Esophagus muscularis mucosa (tissue), 4 donors: ENCODE measurements around the gene PRSS53. TPM values are rescaled to one million over a fixed set of nuclear protein-coding genes. Genes with fewer than 3 reads are reported as not detected.

Experiments
- DNase-seq: peaks from one replicate; pipeline ENCODE4 v3.0.0-alpha.2; 2017; ENCODE audit errors: extremely low spot score
- H3K27ac ChIP-seq, 4 donors: fragments of 200-600 bp; sonication (generic); replicated peaks in 1 of 4; 1 replicate in 3 of 4; 2 replicates in 1 of 4; pipeline ENCODE4 v1.5.1; 2016 to 2019; ENCODE audit warnings: mild to moderate bottlenecking in 1 of 4
- H3K27me3 ChIP-seq, 4 donors: fragments of 200-600 bp; sonication (generic); one replicate each; pipeline versions ENCODE4 v1.5.1 to v1.6.0; 2016 to 2019
- H3K36me3 ChIP-seq, 4 donors: fragments of 200-600 bp; sonication (generic); one replicate each; pipeline ENCODE4 v1.5.1; 2016 to 2019
- H3K4me1 ChIP-seq, 4 donors: fragments of 200-600 bp; sonication (generic); one replicate each; pipeline ENCODE4 v1.5.1; 2016 to 2019
- H3K4me3 ChIP-seq, 4 donors: fragments of 200-600 bp; sonication (generic); 1 replicate in 2 of 4; 2 replicates in 2 of 4; pipeline ENCODE4 v1.5.1; 2016 to 2019; ENCODE audit warnings: mild to moderate bottlenecking in 4 of 4, moderate library complexity in 1 of 4
- H3K9me3 ChIP-seq, 4 donors: fragments of 200-600 bp; sonication (generic); 1 replicate in 3 of 4; 2 replicates in 1 of 4; pipeline ENCODE4 v1.5.1; 2016 to 2019
- EP300 ChIP-seq: sonication (generic); formaldehyde crosslinking; IDR thresholded peaks from one replicate; pipeline ENCODE4 v1.6.1; 2017; ENCODE audit warnings: antibody characterized with exemption
- POLR2A ChIP-seq: fragments of 450-650 bp; IDR thresholded peaks from one replicate; pipeline ENCODE4 v1.6.1; 2017; ENCODE audit warnings: antibody characterized with exemption, moderate library complexity, mild to moderate bottlenecking, low read depth
- POLR2AphosphoS5 ChIP-seq, 2 donors: sonication (generic); formaldehyde crosslinking; IDR thresholded peaks; one replicate each; pipeline ENCODE4 v1.6.1; 2017; ENCODE audit warnings: antibody characterized with exemption in 2 of 2
- WGBS: methylation state at CpG from one replicate; pipeline ENCODE4 v1.1.5; 2018; 5-methylcytosine and 5-hydroxymethylcytosine counted together
- intact Hi-C: fragments of 100-400 bp; cut with DNase I; formaldehyde crosslinking; loops from one replicate; pipeline ENCODE4 v1.15.1; 2023
- total RNA-seq, 4 donors: library from RNA; depleted of rRNA; stranded (reverse); fragments of >200 nt; gene quantifications; one replicate each; pipeline versions ENCODE4 v1.1.0 to v1.2.1, GENCODE V29; 2016
- TF ChIP-seq, protein P1 (sequence below), 3 experiments: fragments of 200-600 bp in 2 of 3; fragments of 450-650 bp in 1 of 3; sonication (generic) in 2 of 3; IDR thresholded peaks; one replicate each; pipeline ENCODE4 v1.5.1; 2017 to 2019; ENCODE audit warnings: antibody characterized with exemption in 3 of 3, mild to moderate bottlenecking in 2 of 3, moderate library complexity in 1 of 3

Gene PRSS53
- total RNA-seq, 4 donors from 2014 or later = 0.83 to 2.3 (median 1.2) TPM

- H3K27me3 ChIP-seq = no peaks in the 10 kb centered on the region
- H3K27ac ChIP-seq = no peak overlapping the region
- TF ChIP-seq POLR2AphosphoS5 (IDR thresholded peaks at IDR 0.05) = no peak
- no peak for TF ChIP-seq EP300
- TF ChIP-seq, protein P1, sequence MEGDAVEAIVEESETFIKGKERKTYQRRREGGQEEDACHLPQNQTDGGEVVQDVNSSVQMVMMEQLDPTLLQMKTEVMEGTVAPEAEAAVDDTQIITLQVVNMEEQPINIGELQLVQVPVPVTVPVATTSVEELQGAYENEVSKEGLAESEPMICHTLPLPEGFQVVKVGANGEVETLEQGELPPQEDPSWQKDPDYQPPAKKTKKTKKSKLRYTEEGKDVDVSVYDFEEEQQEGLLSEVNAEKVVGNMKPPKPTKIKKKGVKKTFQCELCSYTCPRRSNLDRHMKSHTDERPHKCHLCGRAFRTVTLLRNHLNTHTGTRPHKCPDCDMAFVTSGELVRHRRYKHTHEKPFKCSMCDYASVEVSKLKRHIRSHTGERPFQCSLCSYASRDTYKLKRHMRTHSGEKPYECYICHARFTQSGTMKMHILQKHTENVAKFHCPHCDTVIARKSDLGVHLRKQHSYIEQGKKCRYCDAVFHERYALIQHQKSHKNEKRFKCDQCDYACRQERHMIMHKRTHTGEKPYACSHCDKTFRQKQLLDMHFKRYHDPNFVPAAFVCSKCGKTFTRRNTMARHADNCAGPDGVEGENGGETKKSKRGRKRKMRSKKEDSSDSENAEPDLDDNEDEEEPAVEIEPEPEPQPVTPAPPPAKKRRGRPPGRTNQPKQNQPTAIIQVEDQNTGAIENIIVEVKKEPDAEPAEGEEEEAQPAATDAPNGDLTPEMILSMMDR (IDR thresholded peaks at IDR 0.05) = no peak
- no peak for TF ChIP-seq POLR2A
- no peaks in the 10 kb centered on the region for H3K36me3 ChIP-seq
- WGBS = 83% methylated on average over 10 of the region's 10 CpGs
- intact Hi-C loops = no loop called here
- no peak overlapping the region for H3K4me3 ChIP-seq
- no peaks in the 10 kb centered on the region for H3K9me3 ChIP-seq
- no peak for DNase-seq
- no peaks in the 10 kb centered on the region for H3K4me1 ChIP-seq
These were observed 38.3 kb downstream of the PRSS53 start for GRCh38 chr16:31050280-31051030.

DNA sequence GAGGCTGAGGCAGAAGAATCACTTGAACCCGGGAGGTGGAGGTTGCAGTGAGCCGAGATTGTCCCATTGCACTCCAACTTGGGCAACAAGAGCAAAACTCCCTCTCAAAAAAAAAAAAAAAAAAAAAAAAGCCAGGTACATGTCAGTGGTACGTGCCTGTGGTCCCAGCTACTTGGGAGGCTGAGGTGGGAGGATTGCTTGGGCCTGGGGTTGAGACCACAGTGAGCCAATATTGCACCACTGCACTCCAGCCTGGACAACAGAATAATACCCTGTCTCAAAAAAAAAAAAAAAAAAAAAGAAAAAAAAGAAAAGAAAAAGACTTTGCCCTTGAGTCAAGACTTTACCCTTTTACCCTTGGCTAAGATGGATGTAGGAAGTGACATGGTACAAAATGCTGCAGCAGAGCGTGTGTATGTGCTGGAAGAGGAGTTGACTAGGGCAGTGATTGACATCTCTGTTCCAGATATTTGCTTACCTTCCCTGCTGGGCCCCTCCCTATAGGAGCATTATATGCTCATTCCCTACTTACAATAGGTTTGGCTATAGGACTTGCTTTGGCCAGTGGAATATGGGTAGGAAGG lies 44.8 kb downstream of the PRSS53 start:
- Histone ChIP-seq H3K9me3 (no peaks in the 10 kb centered on the region), H3K27me3 (no peaks in the 10 kb centered on the region), H3K4me1 (peaks cover 0 to 10% (median 8%) of the 10 kb centered on the region in 4 donors), H3K36me3 (peaks cover 13 to 44% (median 37%) of the 10 kb centered on the region in 4 donors), H3K4me3 (no peak overlapping the region), H3K27ac (no peak overlapping the region)
- no peak for DNase-seq
- intact Hi-C loops = no loop called here
- 85% methylated on average over 4 of the region's 4 CpGs for WGBS
- TF ChIP-seq EP300 (no peak), POLR2A (no peak), POLR2AphosphoS5 (IDR thresholded peaks at IDR 0.05) (no peak)
- TF ChIP-seq, protein P1 (IDR thresholded peaks at IDR 0.05) = no peak

GRCh38 chr16:31043352-31043751 lies 45.4 kb downstream of the PRSS53 start:
- Histone ChIP-seq H3K27ac (no peak overlapping the region), H3K4me1 (peaks cover 0 to 10% (median 8%) of the 10 kb centered on the region in 4 donors), H3K36me3 (peaks cover 19 to 50% (median 44%) of the 10 kb centered on the region in 4 donors), H3K4me3 (no peak overlapping the region), H3K9me3 (no peaks in the 10 kb centered on the region), H3K27me3 (no peaks in the 10 kb centered on the region)
- TF ChIP-seq EP300 (no peak), POLR2A (no peak), POLR2AphosphoS5 (IDR thresholded peaks at IDR 0.05) (no peak)
- TF ChIP-seq, protein P1 (IDR thresholded peaks at IDR 0.05) = no peak
- 91% methylated on average over 1 of the region's 1 CpG for WGBS
- no peak for DNase-seq
- intact Hi-C loops = no loop called here

DNA sequence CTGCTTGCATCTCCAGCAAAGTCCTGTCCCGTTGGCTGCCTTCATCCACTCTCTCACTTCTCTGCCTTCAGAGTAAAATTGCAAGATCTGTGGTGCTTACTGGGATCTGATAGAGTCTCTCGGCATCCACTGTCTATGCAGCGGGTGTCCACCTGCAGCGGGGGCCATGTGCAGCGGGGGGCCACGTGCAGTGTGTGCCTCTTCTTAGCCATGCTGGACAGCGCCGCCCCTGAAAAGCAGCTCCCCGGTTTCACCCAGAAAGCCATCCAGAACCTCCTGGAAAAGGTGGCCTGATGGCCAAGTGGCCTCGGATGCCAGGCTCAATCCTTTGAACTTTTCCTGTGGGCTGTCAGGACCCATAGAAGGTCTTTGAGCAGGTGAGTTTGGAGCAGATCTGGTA lies 45.9 kb downstream of the PRSS53 start:
- peaks cover 24 to 55% (median 49%) of the 10 kb centered on the region in 4 donors for H3K36me3 ChIP-seq
- WGBS = 67% methylated on average over 1 of the region's 10 CpGs
- H3K4me1 ChIP-seq = peaks cover 0 to 10% (median 8%) of the 10 kb centered on the region in 4 donors
- H3K27me3 ChIP-seq = no peaks in the 10 kb centered on the region
- TF ChIP-seq POLR2A (no peak), EP300 (no peak), POLR2AphosphoS5 (IDR thresholded peaks at IDR 0.05) (no peak)
- TF ChIP-seq, protein P1 (IDR thresholded peaks at IDR 0.05) = no peak
- no peaks in the 10 kb centered on the region for H3K9me3 ChIP-seq
- no peak for DNase-seq
- intact Hi-C loops = no loop called here
- no peak overlapping the region for H3K27ac ChIP-seq
- no peak overlapping the region for H3K4me3 ChIP-seq
